ENCODE data around the gene RNF166. TPM values are rescaled to one million over a fixed set of nuclear protein-coding genes. Genes with fewer than 3 reads are reported as not detected.

RNF166 gene
- total and polyA plus RNA-seq, 2 of the 13 experiments (the other 11 are each of a cell fraction or from before 2014, with no cell fraction given): 21.4 to 23.0 TPM

GRCh38 chr16:88662843-88663606 is 43.2 kb downstream of the RNF166 start, which contains the start of gene MVD (continued):
- peak; percentile 87 for TF ChIP-seq IRF9 (CRISPR knock-in tag; IDR thresholded peaks at IDR 0.05; ENCODE audit: borderline replicate concordance)
- TF ChIP-seq ZNF34 (CRISPR knock-in tag; IDR thresholded peaks at IDR 0.05; ENCODE audit: borderline replicate concordance): peak; percentile 91; the same call in 1 of the 2 replicates
- peak; percentile 14; the same call in 1 of the 2 replicates for TF ChIP-seq ARID3A (IDR thresholded peaks at IDR 0.05; ENCODE audit: low read depth, low read length)
- no peak for TF ChIP-seq AKNA (CRISPR knock-in tag; IDR thresholded peaks at IDR 0.05; ENCODE audit: borderline replicate concordance)
- TF ChIP-seq NPAS2 (CRISPR knock-in tag; IDR thresholded peaks at IDR 0.05; ENCODE audit: borderline replicate concordance): no peak
- peak; percentile 92; the same call in 1 of the 2 replicates for TF ChIP-seq ZSCAN30 (CRISPR knock-in tag; IDR thresholded peaks at IDR 0.05)
- peak; percentile 79; the same call in 1 of the 2 replicates for TF ChIP-seq ZNF619 (CRISPR knock-in tag; IDR thresholded peaks at IDR 0.05)
- no peak for TF ChIP-seq JARID2 (CRISPR knock-in tag; IDR thresholded peaks at IDR 0.05; ENCODE audit: insufficient replicate concordance)
- TF ChIP-seq ZNF335 (CRISPR knock-in tag; IDR thresholded peaks at IDR 0.05): no peak
- TF ChIP-seq ZMAT5 (CRISPR knock-in tag; IDR thresholded peaks at IDR 0.05; ENCODE audit: borderline replicate concordance, low read depth): no peak
